ENCODE measurements around the gene PCSK5.

PCSK5 gene

GRCh38 chr9:76401580-76402354 is 511.3 kb downstream of the PCSK5 start:
- TF ChIP-seq ZNF274 (IDR thresholded peaks at IDR 0.05; ENCODE audit: low read depth, low read length) = no peak
- no peak overlapping the region for H3K4me3 ChIP-seq (ENCODE audit: low read length)

- no peak for TF ChIP-seq ZNF274 (IDR thresholded peaks at IDR 0.05; ENCODE audit: low read depth, low read length)
- H3K4me3 ChIP-seq (ENCODE audit: low read length) = no peak overlapping the region
These were observed 512.9 kb downstream of the PCSK5 start for GRCh38 chr9:76403352-76403751.

GRCh38 chr9:76404401-76404800 is 513.9 kb downstream of the PCSK5 start:
- H3K4me3 ChIP-seq (ENCODE audit: low read length) = no peak overlapping the region
- no peak for TF ChIP-seq ZNF274 (IDR thresholded peaks at IDR 0.05; ENCODE audit: low read depth, low read length)

- H3K4me3 ChIP-seq (ENCODE audit: low read length) = no peak overlapping the region
- no peak for TF ChIP-seq ZNF274 (IDR thresholded peaks at IDR 0.05; ENCODE audit: low read depth, low read length)
These were observed 514.9 kb downstream of the PCSK5 start for GRCh38 chr9:76405340-76405739.

- no peak for TF ChIP-seq ZNF274 (IDR thresholded peaks at IDR 0.05; ENCODE audit: low read depth, low read length)
- H3K4me3 ChIP-seq (ENCODE audit: low read length) = no peak overlapping the region
These were observed 515.4 kb downstream of the PCSK5 start for GRCh38 chr9:76405868-76406267.
